ENCODE measurements around the gene CHST11. TPM values are rescaled to one million over a fixed set of nuclear protein-coding genes. Genes with fewer than 3 reads are reported as not detected.

CHST11 gene
- total RNA-seq: 10.5 and 11.4 TPM in 2 replicates
- long read RNA-seq, full-length matches to known transcripts: 1 of 6 reads
- long read RNA-seq, partial matches to known transcripts: 0 of 6 reads
- long read RNA-seq, other reads (novel, unspliced or antisense): 5 of 6 reads

DNA sequence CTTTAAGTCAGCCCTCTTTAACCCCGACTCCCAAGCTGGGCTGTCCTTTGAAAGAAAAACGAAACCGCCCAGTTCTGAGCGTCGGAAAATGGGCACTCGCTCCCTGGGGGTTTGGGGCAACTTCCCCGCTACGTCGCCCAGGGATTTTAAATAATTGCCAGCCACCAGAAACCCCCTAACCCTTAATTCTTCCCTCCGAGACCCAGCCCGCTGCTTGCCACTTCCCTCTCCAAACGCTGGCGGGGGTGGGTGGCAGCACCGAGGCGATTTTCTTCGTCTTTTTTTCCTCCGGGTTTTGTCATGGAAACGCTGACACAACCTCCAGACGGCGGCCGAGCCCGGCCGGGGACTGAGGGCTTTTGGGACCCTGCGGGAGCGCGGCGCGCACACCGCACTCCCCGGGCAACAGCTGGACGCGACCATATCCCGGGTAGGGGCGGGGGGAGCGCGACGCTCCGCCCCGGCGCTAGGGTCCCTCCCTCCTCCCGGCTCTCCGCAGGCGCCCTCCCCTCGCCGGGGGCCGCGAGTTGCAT lies at the start of gene CHST11:
TSS of gene CHST11 (plus strand) at position 532 of the 533 bp plus-strand sequence.
- Mint-ChIP-seq H3K4me1 (ENCODE audit: low read depth) (peaks cover 15% of the 10 kb centered on the region), H3K27ac (peak within 1 kb of the TSS; percentile 96), H3K27me3 (peaks cover 35% of the 10 kb centered on the region), H3K9me3 (ENCODE audit: low read depth) (no peaks in the 10 kb centered on the region), H3K4me3 (ENCODE audit: low read depth) (peak within 1 kb of the TSS; percentile 95), H3K36me3 (ENCODE audit: insufficient read depth) (peaks cover 1% of the 10 kb centered on the region)
- TF ChIP-seq, protein P1, sequence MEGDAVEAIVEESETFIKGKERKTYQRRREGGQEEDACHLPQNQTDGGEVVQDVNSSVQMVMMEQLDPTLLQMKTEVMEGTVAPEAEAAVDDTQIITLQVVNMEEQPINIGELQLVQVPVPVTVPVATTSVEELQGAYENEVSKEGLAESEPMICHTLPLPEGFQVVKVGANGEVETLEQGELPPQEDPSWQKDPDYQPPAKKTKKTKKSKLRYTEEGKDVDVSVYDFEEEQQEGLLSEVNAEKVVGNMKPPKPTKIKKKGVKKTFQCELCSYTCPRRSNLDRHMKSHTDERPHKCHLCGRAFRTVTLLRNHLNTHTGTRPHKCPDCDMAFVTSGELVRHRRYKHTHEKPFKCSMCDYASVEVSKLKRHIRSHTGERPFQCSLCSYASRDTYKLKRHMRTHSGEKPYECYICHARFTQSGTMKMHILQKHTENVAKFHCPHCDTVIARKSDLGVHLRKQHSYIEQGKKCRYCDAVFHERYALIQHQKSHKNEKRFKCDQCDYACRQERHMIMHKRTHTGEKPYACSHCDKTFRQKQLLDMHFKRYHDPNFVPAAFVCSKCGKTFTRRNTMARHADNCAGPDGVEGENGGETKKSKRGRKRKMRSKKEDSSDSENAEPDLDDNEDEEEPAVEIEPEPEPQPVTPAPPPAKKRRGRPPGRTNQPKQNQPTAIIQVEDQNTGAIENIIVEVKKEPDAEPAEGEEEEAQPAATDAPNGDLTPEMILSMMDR (IDR thresholded peaks at IDR 0.05; ENCODE audit: unreplicated experiment): peak; percentile 36
- peak; percentile 79 for DNase-seq (ENCODE audit: low spot score, unreplicated experiment)

DNA sequence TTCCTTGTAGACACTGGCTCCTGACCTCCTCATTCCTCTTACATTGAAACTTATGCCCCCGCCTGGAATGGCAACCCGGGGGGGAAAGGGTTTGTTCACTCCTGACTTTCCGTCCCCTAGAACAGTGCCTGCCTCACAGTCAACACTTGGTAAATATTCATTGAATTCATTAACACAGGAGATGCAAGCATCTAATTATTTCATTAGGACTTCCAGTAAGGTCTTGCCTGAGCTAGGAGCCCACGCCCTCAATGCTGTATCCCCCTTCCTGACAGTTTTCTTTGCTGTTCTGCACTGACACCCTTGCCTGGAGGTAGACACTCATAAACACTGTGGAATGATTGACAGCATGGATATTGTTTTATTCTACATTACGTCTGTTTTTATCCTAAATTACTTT lies 49.3 kb upstream of the CHST11 start:
- H3K4me1 Mint-ChIP-seq (ENCODE audit: low read depth): peaks cover 9% of the 10 kb centered on the region
- DNase-seq (ENCODE audit: low spot score, unreplicated experiment): no peak

DNA sequence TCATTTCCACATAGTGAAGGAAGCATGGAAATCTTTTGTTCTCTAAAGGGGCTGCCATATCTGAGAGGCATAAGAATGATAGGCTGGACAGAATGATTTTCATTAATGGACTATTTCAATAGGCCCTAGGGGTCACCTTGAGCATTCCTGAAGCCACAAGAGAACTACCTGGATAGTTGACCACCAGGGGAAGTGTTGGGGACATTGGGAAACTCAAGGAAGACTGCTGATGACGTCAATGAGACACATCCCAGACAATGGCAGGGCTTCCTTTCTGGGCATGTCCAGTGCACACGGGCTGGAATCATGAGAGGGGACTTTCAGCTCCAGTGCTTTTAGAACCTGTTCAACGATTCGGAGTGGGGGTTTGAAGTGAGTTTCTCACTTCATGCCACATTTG lies 48.8 kb upstream of the CHST11 start:
- no peaks in the 10 kb centered on the region for H3K9me3 Mint-ChIP-seq (ENCODE audit: low read depth)
- H3K36me3 Mint-ChIP-seq (ENCODE audit: insufficient read depth): no peaks in the 10 kb centered on the region
- H3K4me1 Mint-ChIP-seq (ENCODE audit: low read depth): peaks cover 9% of the 10 kb centered on the region
- no peak for DNase-seq (ENCODE audit: low spot score, unreplicated experiment)
- peaks cover 13% of the 10 kb centered on the region for H3K27me3 Mint-ChIP-seq
- no peak overlapping the region for H3K27ac Mint-ChIP-seq
- TF ChIP-seq, protein P1 (IDR thresholded peaks at IDR 0.05; ENCODE audit: unreplicated experiment): no peak
- H3K4me3 Mint-ChIP-seq (ENCODE audit: low read depth): no peak overlapping the region

More for the DNA sequence above, 49.3 kb upstream of the CHST11 start:
- TF ChIP-seq, protein P1 (IDR thresholded peaks at IDR 0.05; ENCODE audit: unreplicated experiment): no peak
- H3K27ac Mint-ChIP-seq: no peak overlapping the region
- no peaks in the 10 kb centered on the region for H3K9me3 Mint-ChIP-seq (ENCODE audit: low read depth)
- peaks cover 9% of the 10 kb centered on the region for H3K27me3 Mint-ChIP-seq
- H3K36me3 Mint-ChIP-seq (ENCODE audit: insufficient read depth): no peaks in the 10 kb centered on the region
- H3K4me3 Mint-ChIP-seq (ENCODE audit: low read depth): no peak overlapping the region

DNA sequence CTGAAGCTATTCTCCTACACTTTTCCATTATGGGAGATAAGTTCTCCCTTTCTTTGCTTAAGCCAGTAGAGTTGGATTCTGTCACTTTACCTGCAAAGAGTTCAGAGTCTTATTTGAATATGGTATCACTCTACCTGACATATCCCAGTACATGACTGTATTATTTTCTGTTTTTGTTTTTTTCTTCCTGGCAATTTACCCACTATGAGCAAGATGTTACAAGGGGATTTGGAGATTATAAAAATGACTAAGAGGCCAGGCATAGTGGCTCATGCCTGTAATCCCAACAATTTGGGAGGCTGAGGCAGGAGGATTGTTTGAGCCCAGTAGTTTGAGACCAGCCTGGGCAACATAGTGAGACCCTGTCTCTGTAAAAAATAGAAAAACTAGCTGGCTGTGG lies 46.4 kb upstream of the CHST11 start:
- H3K27me3 Mint-ChIP-seq: peaks cover 13% of the 10 kb centered on the region
- TF ChIP-seq, protein P1 (IDR thresholded peaks at IDR 0.05; ENCODE audit: unreplicated experiment): no peak
- no peak overlapping the region for H3K4me3 Mint-ChIP-seq (ENCODE audit: low read depth)
- no peaks in the 10 kb centered on the region for H3K9me3 Mint-ChIP-seq (ENCODE audit: low read depth)
- no peaks in the 10 kb centered on the region for H3K36me3 Mint-ChIP-seq (ENCODE audit: insufficient read depth)
- peaks cover 9% of the 10 kb centered on the region for H3K4me1 Mint-ChIP-seq (ENCODE audit: low read depth)
- H3K27ac Mint-ChIP-seq: no peak overlapping the region
- DNase-seq (ENCODE audit: low spot score, unreplicated experiment): no peak

DNA sequence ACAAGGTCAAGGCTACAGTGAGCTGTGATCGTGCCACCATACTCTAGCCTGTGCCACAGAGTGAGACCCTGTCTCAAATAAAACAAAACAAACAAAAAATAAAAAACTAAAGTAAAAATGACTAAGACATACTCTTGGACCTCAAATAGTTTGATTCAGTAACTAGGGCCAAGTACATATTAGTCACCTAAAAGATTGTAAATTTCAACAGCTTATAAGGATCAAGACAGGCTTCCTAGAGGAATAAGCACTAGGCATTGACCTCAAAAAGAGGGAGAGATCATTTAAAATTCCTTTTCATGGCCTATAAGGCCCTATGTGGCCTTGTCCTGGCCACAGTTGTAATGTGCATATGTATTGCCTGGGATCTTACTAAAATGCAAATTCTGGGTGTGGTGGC lies 46.0 kb upstream of the CHST11 start:
- peaks cover 13% of the 10 kb centered on the region for H3K27me3 Mint-ChIP-seq
- peaks cover 9% of the 10 kb centered on the region for H3K4me1 Mint-ChIP-seq (ENCODE audit: low read depth)
- no peak overlapping the region for H3K4me3 Mint-ChIP-seq (ENCODE audit: low read depth)
- no peak overlapping the region for H3K27ac Mint-ChIP-seq
- no peak for DNase-seq (ENCODE audit: low spot score, unreplicated experiment)
- H3K36me3 Mint-ChIP-seq (ENCODE audit: insufficient read depth): no peaks in the 10 kb centered on the region
- no peaks in the 10 kb centered on the region for H3K9me3 Mint-ChIP-seq (ENCODE audit: low read depth)
- TF ChIP-seq, protein P1 (IDR thresholded peaks at IDR 0.05; ENCODE audit: unreplicated experiment): no peak
